Loucy (cell line): ENCODE measurements around the gene MYO1E.

ENCODE experiments used
- H2AFZ ChIP-seq: fragments of 200-600 bp; sonication (generic); 2 replicates; pipeline ENCODE4 v1.6.0; 2016; ENCODE audit warnings: antibody characterized with exemption, mild to moderate bottlenecking, low read length, moderate library complexity
- H3F3A ChIP-seq: fragments of 200-600 bp; 2 replicates; pipeline ENCODE4 v1.6.0; 2016; ENCODE audit warnings: antibody characterized with exemption, low read depth, mild to moderate bottlenecking
- H3K27me3 ChIP-seq: fragments of 200-600 bp; sonication (generic); 2 replicates; pipeline ENCODE4 v1.6.1; 2014; ENCODE audit warnings: low read length, mild to moderate bottlenecking; ENCODE audit not compliant: insufficient read depth, poor library complexity, severe bottlenecking
- H3K36me3 ChIP-seq: fragments of 200-600 bp; sonication (generic); 2 replicates; pipeline ENCODE4 v1.6.1; 2016; ENCODE audit warnings: low read length; ENCODE audit not compliant: insufficient read depth
- H3K4me1 ChIP-seq: fragments of 200-600 bp; sonication (generic); 2 replicates; pipeline ENCODE4 v1.5.1; 2014; ENCODE audit warnings: low read length, mild to moderate bottlenecking; ENCODE audit not compliant: insufficient read depth, poor library complexity, severe bottlenecking
- H3K4me2 ChIP-seq: fragments of 200-600 bp; sonication (generic); 2 replicates; pipeline ENCODE4 v1.6.0; 2014; ENCODE audit warnings: antibody characterized with exemption, low read length, low read depth, mild to moderate bottlenecking; ENCODE audit not compliant: poor library complexity, severe bottlenecking
- H3K4me3 ChIP-seq: fragments of 200-600 bp; sonication (generic); 2 replicates; pipeline ENCODE4 v1.5.1; 2014; ENCODE audit warnings: low read length, mild to moderate bottlenecking, mixed read lengths; ENCODE audit not compliant: poor library complexity, severe bottlenecking
- H3K79me2 ChIP-seq: fragments of 200-600 bp; sonication (generic); 2 replicates; pipeline ENCODE4 v1.6.1; 2014; ENCODE audit warnings: low read length; ENCODE audit not compliant: insufficient read depth
- H3K9ac ChIP-seq: fragments of 200-600 bp; sonication (generic); 2 replicates; pipeline ENCODE4 v1.6.0; 2014; ENCODE audit warnings: mild to moderate bottlenecking, low read depth, low read length, moderate library complexity; ENCODE audit not compliant: poor library complexity, severe bottlenecking
- H3K9me2 ChIP-seq: fragments of 200-600 bp; sonication (generic); replicated peaks from 2 replicates; pipeline ENCODE4 v1.6.1; 2016; ENCODE audit warnings: low read depth, low read length, mixed read lengths
- H3K9me3 ChIP-seq: fragments of 200-600 bp; sonication (generic); 2 replicates; pipeline ENCODE4 v1.6.1; 2014; ENCODE audit warnings: mild to moderate bottlenecking, antibody characterized with exemption, low read length, low read depth; ENCODE audit not compliant: insufficient read depth
- H4K20me1 ChIP-seq: fragments of 200-600 bp; sonication (generic); 2 replicates; pipeline ENCODE4 v1.6.0; 2014; ENCODE audit warnings: antibody characterized with exemption, low read length, mild to moderate bottlenecking; ENCODE audit not compliant: insufficient read depth, poor library complexity, severe bottlenecking
- EZH2phosphoT487 ChIP-seq: fragments of 200-600 bp; IDR thresholded peaks from 2 replicates; pipeline ENCODE4 v1.6.1; 2018; ENCODE audit warnings: antibody characterized with exemption, mild to moderate bottlenecking, moderate library complexity, borderline replicate concordance
- TF ChIP-seq, protein P1 (sequence below): fragments of 200-600 bp; sonication (generic); conservative IDR thresholded peaks from 2 replicates; pipeline ENCODE4 v1.5.1; 2014; ENCODE audit warnings: mild to moderate bottlenecking, antibody characterized with exemption, low read length

The MYO1E gene

DNA sequence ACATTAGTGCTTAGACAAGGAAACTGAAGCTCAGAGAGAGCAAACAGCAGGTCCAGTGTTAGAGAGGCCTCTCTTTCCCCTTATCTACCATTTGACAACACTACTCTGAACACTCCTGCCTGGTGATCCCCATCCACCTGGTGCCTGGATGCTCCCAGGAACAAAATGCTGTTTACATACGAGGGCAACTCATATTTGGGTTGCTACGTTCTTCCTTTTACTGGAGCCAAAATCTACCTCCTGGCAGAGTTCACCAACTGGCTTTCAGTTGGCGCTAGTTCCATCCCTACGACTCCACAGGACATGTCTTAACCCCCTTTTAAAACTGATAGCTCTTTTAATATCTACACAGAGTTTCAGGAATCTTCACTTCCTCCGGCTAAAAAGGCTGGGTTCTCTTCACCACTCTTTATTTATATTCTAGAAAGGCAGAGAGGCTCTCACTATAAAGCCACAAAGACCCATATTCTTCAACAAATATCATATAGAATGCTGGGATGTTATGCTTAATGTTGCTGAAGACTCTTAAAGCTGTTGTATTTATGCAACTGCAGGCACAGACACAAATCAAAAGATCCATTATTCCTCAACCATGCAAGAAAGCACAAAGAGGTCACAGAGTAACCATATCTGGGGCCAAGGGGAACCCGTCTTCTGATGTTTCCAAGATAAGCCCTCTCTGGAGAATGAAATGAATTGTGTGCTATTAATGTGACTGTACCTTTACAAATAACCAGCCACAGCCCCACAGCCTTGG is 219.8 kb downstream of the MYO1E start:
- Histone ChIP-seq H3K9me2 (no peaks in the 10 kb centered on the region), H3K4me1 (no peaks in the 10 kb centered on the region), H3K4me3 (no peak overlapping the region), H3F3A (no peaks in the 10 kb centered on the region), H4K20me1 (no peaks in the 10 kb centered on the region), H2AFZ (no peak overlapping the region), H3K27me3 (no peaks in the 10 kb centered on the region), H3K9me3 (no peaks in the 10 kb centered on the region), H3K36me3 (no peaks in the 10 kb centered on the region), H3K79me2 (no peaks in the 10 kb centered on the region), H3K4me2 (no peak overlapping the region), H3K9ac (no peak overlapping the region)
- TF ChIP-seq, protein P1, sequence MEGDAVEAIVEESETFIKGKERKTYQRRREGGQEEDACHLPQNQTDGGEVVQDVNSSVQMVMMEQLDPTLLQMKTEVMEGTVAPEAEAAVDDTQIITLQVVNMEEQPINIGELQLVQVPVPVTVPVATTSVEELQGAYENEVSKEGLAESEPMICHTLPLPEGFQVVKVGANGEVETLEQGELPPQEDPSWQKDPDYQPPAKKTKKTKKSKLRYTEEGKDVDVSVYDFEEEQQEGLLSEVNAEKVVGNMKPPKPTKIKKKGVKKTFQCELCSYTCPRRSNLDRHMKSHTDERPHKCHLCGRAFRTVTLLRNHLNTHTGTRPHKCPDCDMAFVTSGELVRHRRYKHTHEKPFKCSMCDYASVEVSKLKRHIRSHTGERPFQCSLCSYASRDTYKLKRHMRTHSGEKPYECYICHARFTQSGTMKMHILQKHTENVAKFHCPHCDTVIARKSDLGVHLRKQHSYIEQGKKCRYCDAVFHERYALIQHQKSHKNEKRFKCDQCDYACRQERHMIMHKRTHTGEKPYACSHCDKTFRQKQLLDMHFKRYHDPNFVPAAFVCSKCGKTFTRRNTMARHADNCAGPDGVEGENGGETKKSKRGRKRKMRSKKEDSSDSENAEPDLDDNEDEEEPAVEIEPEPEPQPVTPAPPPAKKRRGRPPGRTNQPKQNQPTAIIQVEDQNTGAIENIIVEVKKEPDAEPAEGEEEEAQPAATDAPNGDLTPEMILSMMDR: no peak
- TF ChIP-seq EZH2phosphoT487: no peak

DNA sequence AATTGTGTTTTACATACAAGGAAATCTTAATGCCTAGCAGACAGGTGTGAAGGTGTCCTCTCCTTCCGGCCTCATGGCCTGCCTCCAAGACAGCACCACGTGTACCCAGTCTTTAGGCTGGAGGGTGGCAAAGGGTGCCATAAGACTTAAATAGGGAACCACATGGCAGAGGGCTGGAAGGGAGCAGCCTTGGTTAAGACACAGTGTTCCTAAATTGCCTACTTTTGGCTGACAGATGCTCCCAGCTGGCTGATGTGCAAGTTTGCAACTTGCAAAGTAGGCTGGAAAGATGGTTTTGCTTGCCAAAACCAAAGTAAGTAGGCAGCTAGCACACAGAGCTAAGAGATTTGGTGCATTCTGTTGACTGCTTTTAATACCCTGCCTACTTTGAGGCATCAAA is 222.5 kb downstream of the MYO1E start:
- Histone ChIP-seq H3K27me3 (no peaks in the 10 kb centered on the region), H3K4me1 (no peaks in the 10 kb centered on the region), H3K79me2 (no peaks in the 10 kb centered on the region), H3K9me3 (no peaks in the 10 kb centered on the region), H3K36me3 (no peaks in the 10 kb centered on the region), H3K4me2 (no peak overlapping the region), H2AFZ (no peak overlapping the region), H3K9ac (no peak overlapping the region), H3K4me3 (no peak overlapping the region), H3K9me2 (no peaks in the 10 kb centered on the region), H4K20me1 (no peaks in the 10 kb centered on the region), H3F3A (no peaks in the 10 kb centered on the region)
- TF ChIP-seq, protein P1: no peak
- no peak for TF ChIP-seq EZH2phosphoT487

DNA sequence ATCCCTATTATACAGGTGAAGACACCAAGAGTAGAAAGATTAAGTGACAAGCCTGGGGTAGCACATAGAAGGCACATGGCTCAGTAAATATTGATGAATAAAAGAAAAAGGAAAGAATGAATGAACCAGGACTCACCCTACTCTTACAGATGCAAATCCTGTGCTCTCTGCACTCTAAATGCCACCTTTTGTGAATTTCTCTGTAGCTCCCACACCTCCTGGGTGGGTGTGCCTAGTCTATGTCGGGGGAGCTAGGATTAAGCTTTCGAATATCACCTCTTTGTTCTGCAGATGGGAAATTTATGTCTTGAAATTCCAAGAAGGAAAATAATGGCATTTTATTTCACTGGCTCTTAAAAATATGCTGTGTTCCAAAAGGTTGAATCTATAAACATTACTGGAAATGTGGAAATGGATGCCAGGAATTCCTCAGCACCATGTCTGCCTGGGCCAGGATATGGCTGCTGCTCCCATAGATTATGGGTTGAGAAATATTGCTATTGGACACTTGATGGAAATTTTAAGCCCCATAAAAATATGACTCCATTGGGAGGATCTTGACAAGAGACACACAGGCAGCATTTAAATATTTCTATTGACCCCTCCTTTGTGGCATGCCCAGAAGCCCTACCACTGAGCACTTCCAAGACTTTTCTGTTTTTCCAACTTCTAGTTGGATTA is 224.4 kb downstream of the MYO1E start:
- no peak for TF ChIP-seq EZH2phosphoT487
- TF ChIP-seq, protein P1: no peak
- Histone ChIP-seq H3K79me2 (no peaks in the 10 kb centered on the region), H3K9me3 (no peaks in the 10 kb centered on the region), H3K4me2 (no peak overlapping the region), H3K4me3 (no peak overlapping the region), H3F3A (no peaks in the 10 kb centered on the region), H2AFZ (no peak overlapping the region), H3K27me3 (no peaks in the 10 kb centered on the region), H4K20me1 (no peaks in the 10 kb centered on the region), H3K9me2 (no peaks in the 10 kb centered on the region), H3K4me1 (no peaks in the 10 kb centered on the region), H3K36me3 (peaks cover 5% of the 10 kb centered on the region; the same call in 1 of the 2 replicates), H3K9ac (no peak overlapping the region)
